Ovary (tissue), 3 donors: ENCODE results near the gene FBXO27.

Experiments used
- EP300 ChIP-seq: sonication (generic); formaldehyde crosslinking; IDR thresholded peaks from one replicate; pipeline ENCODE4 v1.6.1; 2017; ENCODE audit warnings: antibody characterized with exemption
- POLR2A ChIP-seq: fragments of 450-650 bp; IDR thresholded peaks from one replicate; pipeline ENCODE4 v1.6.1; 2017; ENCODE audit warnings: antibody characterized with exemption, mild to moderate bottlenecking, moderate library complexity
- TF ChIP-seq, protein P1 (sequence below), 3 donors: fragments of 450-650 bp in 2 of 3; fragments of 200-600 bp in 1 of 3; IDR thresholded peaks; one replicate each; pipeline versions ENCODE4 v1.5.1 to v1.8.0; 2016 to 2022; ENCODE audit warnings: antibody characterized with exemption in 3 of 3, mild to moderate bottlenecking in 1 of 3
- donor health status: DM: no; HTN: no; CAD: no.

DNA sequence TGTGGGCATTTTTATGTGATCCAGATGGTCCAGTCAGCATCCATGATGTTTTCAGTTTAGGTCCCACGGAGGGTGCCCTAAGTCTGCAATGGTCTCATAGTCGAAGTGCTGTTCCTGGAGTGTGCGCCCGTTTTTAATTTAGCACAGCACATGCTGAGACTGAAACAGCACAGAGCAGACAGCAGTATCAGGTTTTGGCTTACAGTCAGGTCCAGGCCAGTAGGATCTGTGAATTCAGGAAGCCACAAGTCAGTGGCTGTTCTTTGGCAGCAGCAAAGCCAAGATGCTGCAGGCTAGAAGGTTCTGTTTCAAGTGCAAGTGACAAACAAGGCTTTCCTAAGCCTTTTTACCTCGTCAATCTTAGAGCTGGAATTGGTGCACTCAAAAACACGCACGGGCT, 18.3 kb downstream of the FBXO27 start:
- TF ChIP-seq POLR2A (no peak), EP300 (no peak)
- TF ChIP-seq, protein P1, sequence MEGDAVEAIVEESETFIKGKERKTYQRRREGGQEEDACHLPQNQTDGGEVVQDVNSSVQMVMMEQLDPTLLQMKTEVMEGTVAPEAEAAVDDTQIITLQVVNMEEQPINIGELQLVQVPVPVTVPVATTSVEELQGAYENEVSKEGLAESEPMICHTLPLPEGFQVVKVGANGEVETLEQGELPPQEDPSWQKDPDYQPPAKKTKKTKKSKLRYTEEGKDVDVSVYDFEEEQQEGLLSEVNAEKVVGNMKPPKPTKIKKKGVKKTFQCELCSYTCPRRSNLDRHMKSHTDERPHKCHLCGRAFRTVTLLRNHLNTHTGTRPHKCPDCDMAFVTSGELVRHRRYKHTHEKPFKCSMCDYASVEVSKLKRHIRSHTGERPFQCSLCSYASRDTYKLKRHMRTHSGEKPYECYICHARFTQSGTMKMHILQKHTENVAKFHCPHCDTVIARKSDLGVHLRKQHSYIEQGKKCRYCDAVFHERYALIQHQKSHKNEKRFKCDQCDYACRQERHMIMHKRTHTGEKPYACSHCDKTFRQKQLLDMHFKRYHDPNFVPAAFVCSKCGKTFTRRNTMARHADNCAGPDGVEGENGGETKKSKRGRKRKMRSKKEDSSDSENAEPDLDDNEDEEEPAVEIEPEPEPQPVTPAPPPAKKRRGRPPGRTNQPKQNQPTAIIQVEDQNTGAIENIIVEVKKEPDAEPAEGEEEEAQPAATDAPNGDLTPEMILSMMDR (IDR thresholded peaks at IDR 0.05), result no peak
